ENCODE data around the gene VARS1.

The VARS1 gene

DNA sequence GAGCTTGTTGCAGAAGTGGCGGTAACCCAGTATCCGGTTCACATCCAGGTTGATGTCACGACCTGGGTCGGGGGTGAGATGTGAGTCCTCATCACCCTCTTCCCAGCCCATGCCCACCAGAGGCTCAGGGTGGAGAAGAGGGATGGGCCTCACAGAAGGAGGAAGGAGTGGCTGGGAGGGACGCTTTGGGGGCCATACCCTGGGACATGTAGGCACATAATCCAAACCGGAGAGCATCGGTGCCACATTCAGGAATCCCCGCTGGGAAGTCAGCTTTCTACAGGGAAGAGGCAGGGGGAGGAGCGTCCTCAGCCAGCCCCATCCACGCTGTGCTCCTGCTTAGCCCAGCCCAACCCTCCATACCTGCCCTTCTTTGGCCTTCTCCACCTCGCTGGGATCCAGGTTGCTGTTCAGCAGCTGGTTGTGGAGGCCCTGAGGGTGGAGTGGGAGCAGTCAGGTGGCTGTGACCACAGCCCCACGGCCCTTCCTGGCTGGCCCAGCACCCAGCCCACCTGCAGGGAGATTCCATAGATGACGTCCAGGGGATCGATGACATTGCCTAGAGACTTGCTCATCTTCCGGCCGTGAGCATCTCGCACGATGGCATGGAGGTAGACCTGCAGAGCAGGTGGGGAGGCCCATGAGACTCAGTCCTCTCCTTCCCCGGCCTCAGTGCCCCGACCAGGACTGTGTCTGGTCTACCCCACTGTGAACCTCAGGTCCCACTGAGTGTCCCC lies 14.9 kb downstream of the VARS1 start:
- Histone ChIP-seq H3K27ac (ENCODE audit: insufficient read depth, low read length, poor library complexity, severe bottlenecking) (no peak overlapping the region), H3K36me3 (ENCODE audit: control insufficient read depth, insufficient read depth, low read length) (peaks cover 61% of the 10 kb centered on the region), H3K4me1 (ENCODE audit: control insufficient read depth, insufficient read depth, low read length, poor library complexity, severe bottlenecking) (peaks cover 21% of the 10 kb centered on the region), H3K27me3 (replicated peaks; ENCODE audit: control insufficient read depth, insufficient read depth, low read length, poor library complexity, severe bottlenecking) (no peaks in the 10 kb centered on the region), H3K9me3 (ENCODE audit: control insufficient read depth, low read length) (no peaks in the 10 kb centered on the region), H3K4me3 (ENCODE audit: insufficient read depth, low read depth, low read length, poor library complexity, severe bottlenecking) (no peak overlapping the region)
- DNase-seq: no peak

DNA sequence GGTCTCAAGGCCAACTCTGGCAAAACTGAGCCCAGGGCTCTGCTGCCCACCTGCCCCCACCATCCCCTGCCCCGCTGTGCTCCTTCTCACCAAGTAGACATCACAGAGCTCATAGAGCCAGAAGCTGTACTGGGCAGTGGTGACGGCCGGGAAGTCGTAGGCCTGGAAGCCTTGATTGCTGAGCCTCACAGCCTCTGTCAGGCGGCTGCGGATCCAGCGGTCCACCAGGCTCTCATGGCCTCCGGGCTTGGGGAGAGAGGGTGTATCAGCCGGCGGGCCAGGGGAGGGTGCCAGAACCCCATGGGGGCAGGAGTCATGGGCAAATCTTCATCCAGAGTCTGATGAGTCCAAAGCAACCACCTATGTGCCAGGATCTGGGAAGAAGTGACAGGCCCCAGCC lies 15.6 kb downstream of the VARS1 start:
- DNase-seq: no peak
- H3K27ac ChIP-seq (ENCODE audit: insufficient read depth, low read length, poor library complexity, severe bottlenecking): no peak overlapping the region
- peaks cover 21% of the 10 kb centered on the region for H3K4me1 ChIP-seq (ENCODE audit: control insufficient read depth, insufficient read depth, low read length, poor library complexity, severe bottlenecking)
- peaks cover 54% of the 10 kb centered on the region for H3K36me3 ChIP-seq (ENCODE audit: control insufficient read depth, insufficient read depth, low read length)
- H3K4me3 ChIP-seq (ENCODE audit: insufficient read depth, low read depth, low read length, poor library complexity, severe bottlenecking): no peak overlapping the region
- no peaks in the 10 kb centered on the region for H3K9me3 ChIP-seq (ENCODE audit: control insufficient read depth, low read length)
- no peaks in the 10 kb centered on the region for H3K27me3 ChIP-seq (replicated peaks; ENCODE audit: control insufficient read depth, insufficient read depth, low read length, poor library complexity, severe bottlenecking)

DNA sequence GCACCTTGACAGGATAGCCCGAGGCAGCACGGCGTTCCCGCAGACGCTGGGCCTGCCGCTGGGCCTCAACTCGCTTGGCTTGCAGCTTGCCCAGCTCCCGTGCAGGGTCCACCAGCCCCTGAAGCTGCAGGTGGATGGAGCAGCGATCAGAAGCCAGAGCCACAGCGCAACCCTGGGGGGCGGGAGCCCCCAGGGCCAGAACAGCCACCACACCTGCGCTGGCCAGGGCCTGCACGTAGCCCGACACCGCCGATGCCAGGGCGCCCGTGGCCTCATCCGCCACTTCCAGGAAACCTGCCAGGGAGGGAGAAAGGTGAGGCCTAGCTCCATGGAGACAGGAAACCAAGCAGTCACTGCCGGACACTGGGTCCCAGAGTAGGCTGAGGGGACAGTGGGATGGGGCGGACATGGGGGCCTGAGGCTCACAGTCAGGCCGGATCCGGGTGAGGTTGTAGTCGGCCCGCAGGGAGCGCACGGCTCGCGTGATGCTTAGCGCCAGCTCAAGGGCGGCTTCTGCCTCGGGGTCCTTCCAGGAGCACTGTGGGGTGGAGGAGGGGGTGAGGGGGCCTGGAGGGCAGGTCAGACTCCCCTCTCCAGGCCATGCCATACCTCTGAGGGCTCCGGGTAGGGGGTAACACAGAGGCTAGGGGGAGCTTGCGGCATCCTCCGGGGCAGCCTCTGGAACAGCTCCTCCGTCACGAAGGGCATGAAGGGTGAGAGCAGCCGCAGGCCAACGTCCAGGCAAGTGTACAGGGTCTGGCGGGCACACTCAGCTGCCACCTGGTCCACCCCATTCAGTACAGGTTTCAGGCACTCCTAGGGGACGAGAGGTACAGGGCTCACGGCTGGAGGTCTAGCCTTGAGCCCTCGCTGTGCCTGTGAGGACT lies 16.3 kb downstream of the VARS1 start:
- Histone ChIP-seq H3K4me3 (ENCODE audit: insufficient read depth, low read depth, low read length, poor library complexity, severe bottlenecking) (no peak overlapping the region), H3K4me1 (ENCODE audit: control insufficient read depth, insufficient read depth, low read length, poor library complexity, severe bottlenecking) (peaks cover 21% of the 10 kb centered on the region), H3K27me3 (replicated peaks; ENCODE audit: control insufficient read depth, insufficient read depth, low read length, poor library complexity, severe bottlenecking) (no peaks in the 10 kb centered on the region), H3K9me3 (ENCODE audit: control insufficient read depth, low read length) (no peaks in the 10 kb centered on the region), H3K36me3 (ENCODE audit: control insufficient read depth, insufficient read depth, low read length) (peaks cover 47% of the 10 kb centered on the region), H3K27ac (ENCODE audit: insufficient read depth, low read length, poor library complexity, severe bottlenecking) (no peak overlapping the region)
- no peak for DNase-seq

DNA sequence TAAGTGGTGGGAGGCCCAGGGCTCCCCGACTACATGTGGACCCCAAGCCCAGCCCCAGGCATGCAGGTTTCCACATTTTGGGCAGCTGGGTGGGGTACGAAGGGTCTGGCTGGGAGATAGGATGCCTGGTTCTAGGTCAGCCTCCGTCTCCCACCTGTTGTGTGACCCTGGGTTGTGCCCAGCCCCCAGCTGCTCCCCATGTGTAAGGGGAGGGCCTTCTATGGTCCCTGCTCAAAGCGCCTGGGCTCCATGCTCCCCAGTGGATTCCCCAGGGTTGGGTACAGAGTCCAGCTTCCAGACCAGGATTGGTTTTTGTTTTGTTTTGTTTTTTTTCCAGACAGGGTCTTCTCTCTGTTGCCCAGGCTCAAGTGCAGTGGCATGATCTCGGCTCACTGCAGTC lies 17.4 kb downstream of the VARS1 start:
- no peak for DNase-seq
- Histone ChIP-seq H3K4me1 (ENCODE audit: control insufficient read depth, insufficient read depth, low read length, poor library complexity, severe bottlenecking) (peaks cover 24% of the 10 kb centered on the region), H3K4me3 (ENCODE audit: insufficient read depth, low read depth, low read length, poor library complexity, severe bottlenecking) (no peak overlapping the region), H3K9me3 (ENCODE audit: control insufficient read depth, low read length) (no peaks in the 10 kb centered on the region), H3K27me3 (replicated peaks; ENCODE audit: control insufficient read depth, insufficient read depth, low read length, poor library complexity, severe bottlenecking) (no peaks in the 10 kb centered on the region), H3K27ac (ENCODE audit: insufficient read depth, low read length, poor library complexity, severe bottlenecking) (no peak overlapping the region), H3K36me3 (ENCODE audit: control insufficient read depth, insufficient read depth, low read length) (peaks cover 44% of the 10 kb centered on the region)

DNA sequence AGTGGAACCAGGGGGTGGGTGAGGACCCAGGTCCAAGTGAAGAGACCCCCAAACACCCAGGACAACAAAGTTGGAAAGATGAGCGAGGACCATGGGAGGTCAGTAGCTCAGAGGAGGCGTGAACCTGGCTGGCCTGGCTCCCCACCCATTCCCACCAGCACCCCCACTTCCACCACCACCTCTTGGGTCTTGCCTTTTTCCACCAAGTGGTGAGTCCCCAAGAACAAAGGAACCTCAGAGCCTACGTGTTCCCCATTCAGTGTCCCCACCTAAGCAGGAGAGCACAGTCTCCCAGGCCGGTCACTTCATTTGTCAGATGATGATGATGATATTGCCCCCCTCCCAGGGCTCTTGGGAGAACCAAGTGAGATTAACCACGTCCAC lies 17.9 kb downstream of the VARS1 start:
- peaks cover 39% of the 10 kb centered on the region for H3K36me3 ChIP-seq (ENCODE audit: control insufficient read depth, insufficient read depth, low read length)
- no peak for DNase-seq
- peak overlapping the region; percentile 15 for H3K27ac ChIP-seq (ENCODE audit: insufficient read depth, low read length, poor library complexity, severe bottlenecking)
- no peaks in the 10 kb centered on the region for H3K27me3 ChIP-seq (replicated peaks; ENCODE audit: control insufficient read depth, insufficient read depth, low read length, poor library complexity, severe bottlenecking)
- H3K4me1 ChIP-seq (ENCODE audit: control insufficient read depth, insufficient read depth, low read length, poor library complexity, severe bottlenecking): peaks cover 30% of the 10 kb centered on the region
- H3K4me3 ChIP-seq (ENCODE audit: insufficient read depth, low read depth, low read length, poor library complexity, severe bottlenecking): no peak overlapping the region
- H3K9me3 ChIP-seq (ENCODE audit: control insufficient read depth, low read length): no peaks in the 10 kb centered on the region

DNA sequence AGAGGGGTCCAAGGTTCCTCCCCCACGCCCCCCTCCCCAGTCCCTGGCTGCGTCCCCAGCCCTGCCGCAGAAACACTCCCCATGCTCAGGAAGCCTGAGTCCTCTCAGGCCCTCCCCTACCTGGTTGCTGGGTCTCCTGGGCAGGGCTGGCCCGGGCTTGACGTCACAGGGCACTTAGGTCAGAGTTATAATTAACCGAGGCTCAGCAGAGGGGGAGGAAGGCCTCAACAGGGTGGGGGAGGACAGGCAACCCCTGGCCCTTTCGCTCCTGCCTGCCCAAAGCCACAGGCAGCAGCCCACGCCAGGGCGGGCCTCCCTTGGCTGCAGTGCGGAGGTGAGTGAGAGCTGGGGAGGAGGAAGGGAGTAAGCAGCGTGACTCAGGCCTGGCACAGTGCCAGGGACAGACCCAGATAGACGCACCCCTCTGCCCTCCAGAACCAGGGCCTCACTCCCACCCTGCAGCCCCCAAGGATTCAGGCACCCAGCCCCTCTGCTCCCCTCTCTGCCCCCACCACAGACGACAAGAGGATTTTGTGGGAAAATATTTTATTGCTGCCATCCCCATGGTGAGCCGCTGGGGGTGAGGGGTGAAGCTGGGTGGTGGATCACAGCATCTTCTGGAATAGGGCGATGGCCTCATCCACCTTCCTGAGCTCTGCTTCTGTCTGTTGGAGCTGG lies 18.4 kb downstream of the VARS1 start, which contains the start of gene VWA7:
VWA7 (minus strand) TSS at position 340 of the 678 bp plus-strand sequence. CDS start 549 bp downstream, outside the sequence.
- Histone ChIP-seq H3K27ac (ENCODE audit: insufficient read depth, low read length, poor library complexity, severe bottlenecking) (peak within 1 kb of the TSS; percentile 15), H3K4me1 (ENCODE audit: control insufficient read depth, insufficient read depth, low read length, poor library complexity, severe bottlenecking) (peaks cover 32% of the 10 kb centered on the region), H3K27me3 (replicated peaks; ENCODE audit: control insufficient read depth, insufficient read depth, low read length, poor library complexity, severe bottlenecking) (no peaks in the 10 kb centered on the region), H3K36me3 (ENCODE audit: control insufficient read depth, insufficient read depth, low read length) (peaks cover 33% of the 10 kb centered on the region), H3K9me3 (ENCODE audit: control insufficient read depth, low read length) (no peaks in the 10 kb centered on the region), H3K4me3 (ENCODE audit: insufficient read depth, low read depth, low read length, poor library complexity, severe bottlenecking) (peak within 1 kb of the TSS; percentile 24)
- DNase-seq: peak; percentile 52 to 58 (median 56)

DNA sequence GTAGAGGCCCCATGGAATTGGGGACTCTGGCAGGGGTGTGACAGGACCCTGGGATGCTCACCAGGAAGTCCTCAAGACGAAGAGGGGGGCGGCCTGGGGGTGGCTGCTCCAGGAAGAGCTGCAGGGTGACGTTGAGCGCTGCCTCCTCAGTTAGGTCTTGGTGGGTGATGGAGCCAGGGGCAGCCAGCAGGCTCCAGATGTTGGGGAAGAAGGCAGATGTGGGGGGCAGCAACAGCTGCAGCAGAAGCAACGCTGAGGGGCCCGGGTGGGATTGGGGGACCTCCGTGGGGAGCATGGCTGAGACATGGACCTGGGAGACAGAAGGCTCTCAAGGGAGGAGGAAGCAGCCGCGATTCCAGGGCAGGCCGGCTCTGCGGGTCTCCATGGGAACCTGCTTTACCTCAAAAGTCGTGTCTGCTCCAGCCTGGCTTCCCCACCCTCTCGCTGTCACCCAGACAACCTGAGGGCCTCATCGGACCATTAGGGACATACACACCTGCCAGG lies 19.0 kb downstream of the VARS1 start:
- H3K4me1 ChIP-seq (ENCODE audit: control insufficient read depth, insufficient read depth, low read length, poor library complexity, severe bottlenecking): peaks cover 37% of the 10 kb centered on the region
- DNase-seq: no peak
- H3K27me3 ChIP-seq (replicated peaks; ENCODE audit: control insufficient read depth, insufficient read depth, low read length, poor library complexity, severe bottlenecking): no peaks in the 10 kb centered on the region
- H3K27ac ChIP-seq (ENCODE audit: insufficient read depth, low read length, poor library complexity, severe bottlenecking): peak overlapping the region; percentile 7
- H3K4me3 ChIP-seq (ENCODE audit: insufficient read depth, low read depth, low read length, poor library complexity, severe bottlenecking): peak overlapping the region; percentile 24
- peaks cover 29% of the 10 kb centered on the region for H3K36me3 ChIP-seq (ENCODE audit: control insufficient read depth, insufficient read depth, low read length)
- no peaks in the 10 kb centered on the region for H3K9me3 ChIP-seq (ENCODE audit: control insufficient read depth, low read length)

DNA sequence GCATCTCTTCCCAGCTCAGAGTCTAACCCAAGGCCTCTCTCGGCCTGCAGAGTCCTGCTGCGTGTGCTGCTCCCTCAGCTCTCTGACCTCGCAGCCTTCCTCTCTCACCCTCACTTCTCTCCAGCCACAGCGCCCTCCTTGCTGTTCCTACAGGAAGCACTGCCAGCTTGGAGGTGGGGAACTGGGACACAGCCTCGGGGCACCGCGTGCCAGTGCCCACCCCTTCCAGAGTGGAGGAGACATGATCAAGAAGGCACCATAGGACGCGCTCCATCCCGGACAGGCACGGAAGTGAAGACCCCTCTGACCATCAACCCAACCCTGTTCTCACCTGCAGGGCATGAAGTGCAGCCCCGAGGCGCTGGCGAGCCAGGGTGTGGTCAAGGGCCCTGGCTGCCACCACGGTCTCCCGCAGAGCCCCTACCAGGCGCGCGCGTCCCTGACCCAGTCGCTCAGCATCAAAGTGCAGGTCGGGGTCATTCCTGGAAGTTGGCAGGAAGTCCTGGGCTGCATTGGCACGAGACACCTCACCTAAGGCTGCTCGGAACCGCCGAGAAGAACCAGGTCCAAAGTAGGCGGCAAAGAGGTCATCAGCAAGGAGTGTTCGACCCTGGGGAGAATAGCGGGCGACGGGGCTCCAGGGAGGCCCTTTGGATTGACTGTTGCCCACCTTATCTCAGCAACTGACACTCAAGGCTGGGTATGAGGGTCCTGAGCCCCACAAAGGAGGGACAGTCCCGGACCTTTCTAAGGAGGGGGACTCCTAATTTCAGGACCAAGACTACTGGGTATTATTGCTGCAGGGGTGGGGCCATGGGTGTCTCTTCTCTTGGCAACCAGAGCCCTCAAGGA lies 19.7 kb downstream of the VARS1 start:
- Histone ChIP-seq H3K9me3 (ENCODE audit: control insufficient read depth, low read length) (no peaks in the 10 kb centered on the region), H3K4me1 (ENCODE audit: control insufficient read depth, insufficient read depth, low read length, poor library complexity, severe bottlenecking) (peaks cover 37% of the 10 kb centered on the region), H3K27ac (ENCODE audit: insufficient read depth, low read length, poor library complexity, severe bottlenecking) (peak overlapping the region; percentile 7), H3K4me3 (ENCODE audit: insufficient read depth, low read depth, low read length, poor library complexity, severe bottlenecking) (no peak overlapping the region), H3K36me3 (ENCODE audit: control insufficient read depth, insufficient read depth, low read length) (peaks cover 22% of the 10 kb centered on the region), H3K27me3 (replicated peaks; ENCODE audit: control insufficient read depth, insufficient read depth, low read length, poor library complexity, severe bottlenecking) (no peaks in the 10 kb centered on the region)
- no peak for DNase-seq

DNA sequence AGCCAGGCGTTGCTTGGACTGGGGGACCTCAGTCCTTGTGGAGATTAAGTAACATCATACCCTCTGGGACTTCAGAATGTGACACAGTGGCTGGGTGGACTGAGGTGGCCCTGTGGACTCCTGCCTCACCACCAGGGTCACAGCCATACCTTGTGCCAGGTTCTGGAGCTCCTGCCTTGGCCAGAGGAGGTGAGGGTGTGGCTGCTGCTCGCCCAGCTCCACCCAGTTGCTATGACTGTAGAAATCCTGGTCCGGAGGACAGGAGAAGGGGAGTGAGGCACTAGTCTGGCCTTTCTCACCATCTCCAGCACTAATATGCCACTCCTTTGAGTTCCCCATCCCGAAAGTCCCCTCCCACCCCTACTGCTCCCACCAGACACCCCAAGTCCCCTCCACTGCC lies 20.4 kb downstream of the VARS1 start:
- Histone ChIP-seq H3K27ac (ENCODE audit: insufficient read depth, low read length, poor library complexity, severe bottlenecking) (no peak overlapping the region), H3K36me3 (ENCODE audit: control insufficient read depth, insufficient read depth, low read length) (peaks cover 16% of the 10 kb centered on the region), H3K27me3 (replicated peaks; ENCODE audit: control insufficient read depth, insufficient read depth, low read length, poor library complexity, severe bottlenecking) (no peaks in the 10 kb centered on the region), H3K4me3 (ENCODE audit: insufficient read depth, low read depth, low read length, poor library complexity, severe bottlenecking) (no peak overlapping the region), H3K4me1 (ENCODE audit: control insufficient read depth, insufficient read depth, low read length, poor library complexity, severe bottlenecking) (peaks cover 37% of the 10 kb centered on the region), H3K9me3 (ENCODE audit: control insufficient read depth, low read length) (no peaks in the 10 kb centered on the region)
- no peak for DNase-seq
